Camera-type eye (tissue), 1 donor: Measurements from ENCODE around the gene REG1B. TPM values are rescaled to one million over a fixed set of nuclear protein-coding genes. Genes with fewer than 3 reads are reported as not detected.

ENCODE experiments used
- total RNA-seq: library from RNA; depleted of rRNA; stranded (reverse); fragments of >200 nt; gene quantifications from one replicate; pipeline ENCODE4 v1.2.3, GENCODE V29; 2014

The REG1B gene
- total RNA-seq = not detected

GRCh38 chr2:79087785-79088364 is at the start of gene REG1B:
Gene REG1B (minus strand): TSS chr2:79087993. CDS start chr2:79087612, 381 bp downstream.

GRCh38 chr2:79120194-79120713 is 32.5 kb upstream of the REG1B start, which contains the start of gene REG1A:
Gene REG1A (plus strand): TSS chr2:79120488. CDS start chr2:79120862, 374 bp downstream.

Other genes with a start within 250 kb of the REG1B start
- not detected for gene REG3G, start 62.3 kb downstream of the REG1B start, total RNA-seq
- not detected for gene REG1A, start 32.5 kb upstream of the REG1B start, total RNA-seq
- gene REG3A, start 71.8 kb upstream of the REG1B start, total RNA-seq = not detected